Neural progenitor cell (in vitro differentiated cells): ENCODE measurements around the gene DCP1A. TPM values are rescaled to one million over a fixed set of nuclear protein-coding genes. Genes with fewer than 3 reads are reported as not detected.

ENCODE experiments used
- DNase-seq: peaks from one replicate; pipeline ENCODE4 v3.0.0-alpha.2; 2016; ENCODE audit warnings: low spot score
- H2AFZ ChIP-seq: fragments of 200-600 bp; sonication (generic); replicated peaks from 2 replicates; pipeline ENCODE4 v1.6.1; 2016; ENCODE audit warnings: antibody characterized with exemption
- H3F3A ChIP-seq: fragments of 200-600 bp; sonication (generic); 2 replicates; pipeline ENCODE4 v1.6.1; 2016; ENCODE audit warnings: antibody characterized with exemption, low read depth
- H3K27ac ChIP-seq: fragments of 200-600 bp; sonication (generic); 2 replicates; pipeline ENCODE4 v1.5.1; 2016; ENCODE audit warnings: mild to moderate bottlenecking
- H3K27me3 ChIP-seq: fragments of 200-600 bp; sonication (generic); 2 replicates; pipeline ENCODE4 v1.6.1; 2016; ENCODE audit warnings: mild to moderate bottlenecking, moderate library complexity
- H3K36me3 ChIP-seq: fragments of 200-600 bp; sonication (generic); 2 replicates; pipeline ENCODE4 v1.5.1; 2016
- H3K4me1 ChIP-seq: fragments of 200-600 bp; sonication (generic); 2 replicates; pipeline ENCODE4 v1.6.1; 2016; ENCODE audit warnings: mixed run types
- H3K4me2 ChIP-seq: fragments of 200-600 bp; sonication (generic); 2 replicates; pipeline ENCODE4 v1.6.1; 2016
- H3K4me3 ChIP-seq: fragments of 200-600 bp; sonication (generic); 2 replicates; pipeline ENCODE4 v1.5.1; 2016
- H3K79me2 ChIP-seq: fragments of 200-600 bp; sonication (generic); 2 replicates; pipeline ENCODE4 v1.6.1; 2016; ENCODE audit warnings: low read depth
- H3K9ac ChIP-seq: fragments of 200-600 bp; sonication (generic); 2 replicates; pipeline ENCODE4 v1.6.1; 2016
- H3K9me3 ChIP-seq: fragments of 200-600 bp; sonication (generic); 2 replicates; pipeline ENCODE4 v1.5.1; 2016; ENCODE audit warnings: low read depth
- H4K20me1 ChIP-seq: fragments of 200-600 bp; sonication (generic); 2 replicates; pipeline ENCODE4 v1.6.1; 2016; ENCODE audit warnings: low read depth
- H3K27ac Mint-ChIP-seq: 3 replicates; pipeline ENCODE4 v1.8.0; 2021; ENCODE audit warnings: mixed read lengths
- H3K27me3 Mint-ChIP-seq: 2 replicates; pipeline ENCODE4 v1.8.0; 2022; ENCODE audit warnings: low read depth, mild to moderate bottlenecking, inconsistent platforms, moderate library complexity, mixed read lengths; ENCODE audit not compliant: insufficient read depth
- H3K36me3 Mint-ChIP-seq: 3 replicates; pipeline ENCODE4 v1.8.0; 2021; ENCODE audit warnings: mixed read lengths
- H3K4me1 Mint-ChIP-seq: 3 replicates; pipeline ENCODE4 v1.8.0; 2021; ENCODE audit warnings: mixed read lengths
- H3K4me3 Mint-ChIP-seq: 3 replicates; pipeline ENCODE4 v1.8.0; 2021; ENCODE audit warnings: mild to moderate bottlenecking, moderate library complexity, mixed read lengths
- H3K9me3 Mint-ChIP-seq: 3 replicates; pipeline ENCODE4 v1.8.0; 2020; ENCODE audit warnings: mixed read lengths
- EZH2 ChIP-seq: fragments of 200-600 bp; sonication (generic); IDR thresholded peaks from 2 replicates; pipeline ENCODE4 v1.6.1; 2017; ENCODE audit warnings: antibody characterized with exemption, mild to moderate bottlenecking, moderate library complexity
- EZH2phosphoT487 ChIP-seq: fragments of 200-600 bp; sonication (generic); IDR thresholded peaks from 2 replicates; pipeline ENCODE4 v1.6.1; 2017; ENCODE audit warnings: antibody characterized with exemption
- total RNA-seq: library from RNA; depleted of rRNA; stranded (reverse); fragments of >200 nt; gene quantifications from 2 replicates; pipeline ENCODE4 v1.2.3, GENCODE V29; 2015; ENCODE audit warnings: low replicate concordance
- TF ChIP-seq, protein P1 (sequence below): fragments of 200-600 bp; sonication (generic); IDR thresholded peaks from 2 replicates; pipeline ENCODE4 v1.5.1; 2017; ENCODE audit warnings: antibody characterized with exemption, mild to moderate bottlenecking

Gene DCP1A
- total RNA-seq, 1 donor from 2014 or later, result 24.1 TPM

DNA sequence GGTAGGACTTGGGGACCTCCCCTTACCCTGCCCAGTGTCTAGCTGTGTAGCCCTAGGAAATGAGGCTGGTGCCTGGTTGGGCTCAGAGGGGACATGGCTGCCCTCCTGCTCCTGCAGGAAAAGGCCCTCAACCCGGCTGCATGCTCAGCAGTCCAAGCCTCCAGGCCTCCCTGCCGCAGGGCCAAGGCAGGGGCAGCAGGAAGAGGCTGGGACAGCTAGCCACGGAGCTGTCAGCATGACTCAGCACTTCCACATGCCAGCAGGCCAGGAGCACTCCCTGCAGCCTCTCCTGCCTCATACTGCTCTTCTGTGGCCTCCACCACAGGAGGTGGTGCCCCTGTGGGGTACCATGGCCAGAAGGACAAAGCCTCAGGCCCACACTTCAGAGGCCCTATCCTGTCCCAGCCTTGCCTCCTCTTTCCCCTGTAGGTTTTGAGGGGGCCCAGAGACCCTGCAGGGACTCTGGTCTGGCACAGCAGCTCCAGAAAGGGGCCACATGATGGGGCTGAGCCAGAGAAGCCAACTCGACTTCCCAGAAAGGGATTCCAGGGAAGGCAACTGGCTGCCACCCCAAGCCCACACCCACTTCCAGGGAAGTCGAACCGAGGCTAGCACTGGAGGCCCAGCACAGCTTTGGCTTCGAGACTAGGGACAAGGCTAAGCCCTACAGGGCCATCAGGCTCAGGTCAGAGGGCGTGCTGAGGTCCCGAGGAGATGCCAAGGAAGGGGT lies 111.1 kb downstream of the DCP1A start:
- H3K27ac Mint-ChIP-seq, result peak overlapping the region; percentile 37
- Histone ChIP-seq H3K9ac (no peak overlapping the region), H3K4me3 (no peak overlapping the region), H3K4me1 (no peaks in the 10 kb centered on the region), H2AFZ (no peak overlapping the region), H3K9me3 (no peaks in the 10 kb centered on the region), H3K27ac (no peak overlapping the region), H3K79me2 (peaks cover 6% of the 10 kb centered on the region), H4K20me1 (peaks cover 32% of the 10 kb centered on the region), H3K4me2 (no peak overlapping the region), H3K27me3 (no peaks in the 10 kb centered on the region), H3K36me3 (no peaks in the 10 kb centered on the region), H3F3A (no peaks in the 10 kb centered on the region)
- H3K27me3 Mint-ChIP-seq, result no peaks in the 10 kb centered on the region
- H3K9me3 Mint-ChIP-seq, result no peaks in the 10 kb centered on the region
- no peak for TF ChIP-seq EZH2
- no peak for TF ChIP-seq EZH2phosphoT487
- TF ChIP-seq, protein P1, sequence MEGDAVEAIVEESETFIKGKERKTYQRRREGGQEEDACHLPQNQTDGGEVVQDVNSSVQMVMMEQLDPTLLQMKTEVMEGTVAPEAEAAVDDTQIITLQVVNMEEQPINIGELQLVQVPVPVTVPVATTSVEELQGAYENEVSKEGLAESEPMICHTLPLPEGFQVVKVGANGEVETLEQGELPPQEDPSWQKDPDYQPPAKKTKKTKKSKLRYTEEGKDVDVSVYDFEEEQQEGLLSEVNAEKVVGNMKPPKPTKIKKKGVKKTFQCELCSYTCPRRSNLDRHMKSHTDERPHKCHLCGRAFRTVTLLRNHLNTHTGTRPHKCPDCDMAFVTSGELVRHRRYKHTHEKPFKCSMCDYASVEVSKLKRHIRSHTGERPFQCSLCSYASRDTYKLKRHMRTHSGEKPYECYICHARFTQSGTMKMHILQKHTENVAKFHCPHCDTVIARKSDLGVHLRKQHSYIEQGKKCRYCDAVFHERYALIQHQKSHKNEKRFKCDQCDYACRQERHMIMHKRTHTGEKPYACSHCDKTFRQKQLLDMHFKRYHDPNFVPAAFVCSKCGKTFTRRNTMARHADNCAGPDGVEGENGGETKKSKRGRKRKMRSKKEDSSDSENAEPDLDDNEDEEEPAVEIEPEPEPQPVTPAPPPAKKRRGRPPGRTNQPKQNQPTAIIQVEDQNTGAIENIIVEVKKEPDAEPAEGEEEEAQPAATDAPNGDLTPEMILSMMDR, result no peak
- DNase-seq, result no peak
- H3K36me3 Mint-ChIP-seq, result peaks cover 19% of the 10 kb centered on the region
- H3K4me1 Mint-ChIP-seq, result peaks cover 7% of the 10 kb centered on the region
- H3K4me3 Mint-ChIP-seq, result no peak overlapping the region

DNA sequence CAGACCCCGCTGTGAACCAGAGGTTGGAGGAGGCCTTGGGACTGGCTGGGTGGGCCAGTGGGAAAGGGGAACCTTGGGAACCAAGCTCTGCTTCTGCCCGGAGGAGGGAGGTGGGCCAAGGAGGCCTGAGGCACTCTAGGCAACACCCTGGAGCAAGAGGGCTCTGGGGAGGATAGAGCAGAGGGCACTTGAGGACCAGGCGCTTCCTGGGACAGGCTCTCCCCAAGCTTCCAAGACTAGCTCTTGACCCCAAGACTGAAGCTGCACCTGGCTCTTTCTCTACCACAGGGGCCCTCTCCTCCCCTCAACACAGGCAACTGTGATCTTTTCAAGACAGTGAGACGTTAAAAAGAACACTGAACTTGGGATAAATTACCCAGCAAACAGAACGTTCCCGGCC lies 111.8 kb downstream of the DCP1A start:
- H3K27ac ChIP-seq, result no peak overlapping the region
- DNase-seq, result no peak
- no peak overlapping the region for H2AFZ ChIP-seq
- H3K4me1 Mint-ChIP-seq, result peaks cover 7% of the 10 kb centered on the region
- H3K36me3 ChIP-seq, result no peaks in the 10 kb centered on the region
- no peaks in the 10 kb centered on the region for H3K9me3 Mint-ChIP-seq
- no peak overlapping the region for H3K4me3 ChIP-seq
- H3K9me3 ChIP-seq, result no peaks in the 10 kb centered on the region
- H3K4me1 ChIP-seq, result no peaks in the 10 kb centered on the region
- H3F3A ChIP-seq, result no peaks in the 10 kb centered on the region
- peaks cover 19% of the 10 kb centered on the region for H3K36me3 Mint-ChIP-seq
- no peak overlapping the region for H3K9ac ChIP-seq
- H4K20me1 ChIP-seq, result peaks cover 26% of the 10 kb centered on the region
- H3K27me3 ChIP-seq, result no peaks in the 10 kb centered on the region
- no peaks in the 10 kb centered on the region for H3K27me3 Mint-ChIP-seq
- no peak overlapping the region for H3K4me3 Mint-ChIP-seq
- no peaks in the 10 kb centered on the region for H3K79me2 ChIP-seq
- H3K27ac Mint-ChIP-seq, result no peak overlapping the region
- no peak for TF ChIP-seq EZH2phosphoT487
- TF ChIP-seq, protein P1, result no peak
- TF ChIP-seq EZH2, result no peak
- no peak overlapping the region for H3K4me2 ChIP-seq

DNA sequence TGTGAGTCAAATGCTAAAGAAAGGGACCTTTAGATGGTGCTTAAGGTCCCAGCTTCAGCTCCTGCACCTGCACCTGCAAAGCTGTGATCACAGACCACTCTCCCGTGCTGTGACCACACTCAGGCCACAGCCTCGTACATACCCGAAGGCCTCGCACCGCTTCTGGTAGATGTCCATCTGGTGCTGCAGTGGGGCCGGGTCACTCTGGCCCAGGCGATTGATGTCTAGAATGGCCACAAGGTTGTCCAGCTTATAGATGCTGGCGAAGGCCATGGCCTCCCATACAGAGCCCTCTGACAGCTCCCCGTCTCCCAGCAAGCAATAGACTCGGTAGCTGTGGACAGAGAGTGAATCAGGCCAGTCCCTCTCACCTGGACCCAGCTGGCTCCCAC lies 112.5 kb downstream of the DCP1A start:
- Mint-ChIP-seq H3K4me3 (no peak overlapping the region), H3K9me3 (no peaks in the 10 kb centered on the region), H3K27me3 (no peaks in the 10 kb centered on the region), H3K27ac (no peak overlapping the region), H3K4me1 (peaks cover 7% of the 10 kb centered on the region), H3K36me3 (peaks cover 16% of the 10 kb centered on the region)
- Histone ChIP-seq H3K79me2 (no peaks in the 10 kb centered on the region), H3K27ac (no peak overlapping the region), H3K27me3 (no peaks in the 10 kb centered on the region), H3K36me3 (no peaks in the 10 kb centered on the region), H2AFZ (no peak overlapping the region), H3F3A (no peaks in the 10 kb centered on the region), H3K9me3 (no peaks in the 10 kb centered on the region), H3K9ac (no peak overlapping the region), H3K4me1 (no peaks in the 10 kb centered on the region), H3K4me2 (no peak overlapping the region), H3K4me3 (no peak overlapping the region), H4K20me1 (peaks cover 19% of the 10 kb centered on the region)
- TF ChIP-seq, protein P1, result no peak
- TF ChIP-seq EZH2phosphoT487, result no peak
- no peak for TF ChIP-seq EZH2
- no peak for DNase-seq
